A204.1 (cell line): ENCODE data around the gene RAB10.
"Not testable (repeated sequence)": the region's sequence is repeated elsewhere in the genome, so short reads cannot be mapped to it uniquely, and the experiment has no call there.

ENCODE experiments used
- FAIRE-seq: peaks from 2 replicates; lab custom pipeline; 2012; peaks lifted over from hg19 to GRCh38; lab: Jason Lieb, UNC

Gene RAB10

GRCh38 chr2:26161926-26162325 is 128.0 kb downstream of the RAB10 start:
- FAIRE-seq, result no peak

DNA sequence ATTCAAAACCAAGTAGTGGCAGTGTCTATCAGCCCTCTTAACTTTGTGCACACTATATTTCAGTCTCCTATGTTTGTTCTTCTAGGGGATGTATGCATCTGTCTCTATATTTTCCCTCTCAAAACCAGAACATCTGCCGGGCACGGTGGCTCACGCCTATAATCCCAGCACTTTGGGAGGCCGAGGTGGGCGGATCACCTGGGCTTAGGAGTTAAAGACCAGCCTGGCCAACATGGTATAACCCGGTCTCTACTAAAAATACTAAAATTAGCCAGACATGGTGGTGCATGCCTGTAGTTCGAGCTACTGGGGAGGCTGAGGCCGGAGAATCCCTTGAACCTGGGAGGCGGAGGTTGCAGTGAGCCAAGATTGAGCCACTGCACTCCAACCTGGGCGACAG is 129.1 kb downstream of the RAB10 start:
- FAIRE-seq, result no peak

- no peak for FAIRE-seq
These were observed 130.3 kb downstream of the RAB10 start for GRCh38 chr2:26164231-26164630.

DNA sequence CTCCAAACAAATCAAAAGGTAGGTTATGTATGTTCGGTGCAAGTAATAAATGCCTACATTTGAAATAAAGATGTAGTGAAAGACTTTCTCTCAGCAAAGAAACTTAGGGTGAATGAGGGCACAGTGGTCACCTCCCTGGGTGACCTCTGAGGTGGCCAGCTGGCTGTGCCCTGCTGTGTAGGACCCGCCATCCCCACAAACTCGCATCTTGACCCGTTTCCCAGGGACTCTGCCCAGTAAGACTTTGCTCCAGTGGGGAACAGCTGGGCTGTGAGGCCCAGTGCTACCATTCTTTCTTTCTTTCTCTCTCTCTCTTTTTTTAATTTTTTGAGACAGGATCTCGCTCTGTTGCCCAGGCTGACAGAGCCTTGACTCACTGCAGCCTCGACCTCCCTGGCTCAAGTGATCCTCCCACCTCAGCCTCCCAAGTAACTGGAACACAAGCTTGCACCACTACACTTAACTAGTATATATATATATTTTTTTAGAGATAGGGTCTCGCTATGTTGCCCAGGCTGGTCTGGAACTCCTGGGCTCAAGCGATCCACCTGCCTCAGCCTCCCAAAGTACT is 130.8 kb downstream of the RAB10 start:
- FAIRE-seq, result no peak

GRCh38 chr2:26165403-26165802 is 131.5 kb downstream of the RAB10 start:
- FAIRE-seq, result no peak

GRCh38 chr2:26166541-26166940 is 132.7 kb downstream of the RAB10 start:
- not testable (repeated sequence) for FAIRE-seq

DNA sequence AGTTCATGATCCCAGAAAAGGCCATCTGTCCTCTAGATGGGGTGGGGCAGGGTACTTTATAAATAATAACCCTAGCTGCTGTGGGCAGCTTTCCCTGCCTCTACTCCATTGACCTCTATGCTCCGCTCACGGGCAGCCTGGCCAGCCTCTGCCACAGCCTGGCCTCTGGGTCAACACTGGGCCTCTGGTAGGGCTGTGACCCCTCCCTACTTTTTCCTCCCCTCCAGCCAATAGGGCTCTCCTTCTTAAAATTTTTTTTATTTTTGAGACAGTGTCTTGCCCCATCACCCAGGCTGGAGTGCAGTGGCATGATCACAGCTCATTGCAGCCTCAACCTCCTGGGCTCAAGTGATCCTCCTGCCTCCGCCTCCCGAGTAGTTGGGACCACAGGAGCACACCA is 134.9 kb downstream of the RAB10 start:
- no peak for FAIRE-seq

- no peak for FAIRE-seq
These were observed 135.3 kb downstream of the RAB10 start for GRCh38 chr2:26169226-26169625.

DNA sequence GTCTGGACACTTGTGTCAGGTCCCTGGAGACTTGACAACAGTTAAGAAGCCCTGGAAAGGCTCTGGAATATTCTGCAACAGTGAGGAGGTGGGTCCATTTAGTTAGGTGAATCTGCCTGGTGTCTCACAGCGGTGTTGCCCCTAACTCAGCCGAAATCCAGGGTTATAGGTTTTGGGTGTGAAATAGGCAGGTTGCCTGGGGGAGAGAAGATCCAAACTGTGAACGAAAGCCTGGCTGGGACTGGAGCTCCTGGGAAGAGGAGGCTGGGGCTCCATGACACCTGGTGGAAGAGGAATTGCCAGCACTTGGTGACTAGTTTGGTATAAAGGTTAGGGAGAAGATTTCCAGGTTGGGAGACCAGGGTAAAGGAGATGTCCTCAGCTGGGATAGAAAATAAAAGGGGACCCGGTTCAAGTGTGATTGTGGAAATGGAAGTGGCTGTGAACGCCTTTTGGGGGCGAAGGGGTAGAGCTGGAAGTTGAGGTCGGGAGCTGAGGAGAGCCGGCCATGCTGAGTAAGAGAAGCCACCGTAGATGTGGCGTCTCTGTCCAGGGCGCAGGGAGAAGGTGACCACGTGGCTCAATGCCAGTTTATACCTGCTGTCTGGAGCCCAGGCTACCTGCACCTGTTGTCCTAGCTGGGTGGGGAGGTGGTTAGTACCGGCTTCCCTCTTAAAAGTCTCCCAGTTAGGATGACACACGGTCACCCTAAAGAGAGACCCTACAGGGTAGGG is 136.0 kb downstream of the RAB10 start:
- no peak for FAIRE-seq

DNA sequence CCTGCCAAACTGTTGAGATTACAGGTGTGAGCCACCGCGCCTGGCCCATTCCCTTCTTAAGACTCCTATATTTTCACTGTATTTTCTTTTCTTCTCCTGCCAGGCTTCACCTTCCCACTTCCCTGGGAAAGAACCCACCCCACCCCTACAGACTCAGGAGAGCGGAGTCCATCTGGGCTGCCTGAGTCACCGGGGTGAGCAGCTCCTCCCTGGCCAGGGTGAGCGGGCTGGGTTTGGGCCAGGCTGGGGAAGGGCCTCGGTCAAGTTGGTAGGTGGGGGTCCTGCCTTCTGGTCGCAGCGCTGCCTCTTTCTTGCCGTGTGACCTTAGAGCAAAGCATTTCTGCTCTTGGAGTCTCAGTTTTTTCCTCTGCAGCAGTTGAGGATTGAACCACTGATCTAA is 136.9 kb downstream of the RAB10 start:
- no peak for FAIRE-seq

GRCh38 chr2:26172189-26172870 is 138.4 kb downstream of the RAB10 start:
- no peak for FAIRE-seq

- FAIRE-seq, result no peak
These were observed 139.2 kb downstream of the RAB10 start, which contains the start of gene GAREM2 for GRCh38 chr2:26172871-26173775. Gene GAREM2, plus strand, starts transcription at chr2:26173088. Its CDS starts 133 bp downstream, at chr2:26173221.

DNA sequence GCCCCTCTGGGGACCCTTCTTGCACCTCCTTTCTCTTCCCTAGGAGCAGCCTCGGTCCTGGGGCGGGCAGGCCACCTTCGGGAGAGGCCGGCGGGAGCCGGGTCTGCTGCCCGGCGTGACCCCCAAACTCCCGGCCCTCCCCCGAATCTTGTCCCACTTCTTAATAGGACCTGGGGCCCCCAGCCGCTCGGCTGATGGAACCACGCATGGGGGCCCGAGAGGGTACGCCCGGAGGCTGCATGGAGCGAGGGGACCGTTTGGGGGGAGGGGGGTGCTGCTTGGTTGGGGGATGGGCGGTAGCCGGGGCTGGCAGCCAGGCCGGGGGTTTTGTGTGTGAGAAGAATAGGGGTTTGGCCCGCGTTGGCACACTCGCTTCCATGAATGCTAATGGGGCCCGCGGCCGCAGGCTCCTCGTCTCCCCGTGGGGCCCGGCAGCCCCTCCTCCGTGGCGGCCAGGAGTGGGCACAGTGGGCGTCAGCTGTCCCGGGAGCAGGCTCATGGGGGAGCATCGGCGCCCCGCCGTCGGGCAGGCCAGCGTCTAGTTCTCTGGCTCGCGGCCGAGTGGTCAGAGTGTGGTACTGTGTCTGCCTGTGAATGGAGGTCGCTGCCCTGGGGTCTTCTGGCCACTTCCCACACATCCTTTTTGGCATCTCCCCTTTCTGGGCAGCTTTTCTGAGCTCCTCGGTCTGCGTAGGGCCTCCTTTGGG is 140.0 kb downstream of the RAB10 start:
- FAIRE-seq, result no peak

GRCh38 chr2:26174691-26175465 is 141.0 kb downstream of the RAB10 start:
- FAIRE-seq, result no peak

GRCh38 chr2:26175466-26176278 is 141.8 kb downstream of the RAB10 start:
- no peak for FAIRE-seq

GRCh38 chr2:26176279-26176615 is 142.4 kb downstream of the RAB10 start:
- FAIRE-seq, result no peak

DNA sequence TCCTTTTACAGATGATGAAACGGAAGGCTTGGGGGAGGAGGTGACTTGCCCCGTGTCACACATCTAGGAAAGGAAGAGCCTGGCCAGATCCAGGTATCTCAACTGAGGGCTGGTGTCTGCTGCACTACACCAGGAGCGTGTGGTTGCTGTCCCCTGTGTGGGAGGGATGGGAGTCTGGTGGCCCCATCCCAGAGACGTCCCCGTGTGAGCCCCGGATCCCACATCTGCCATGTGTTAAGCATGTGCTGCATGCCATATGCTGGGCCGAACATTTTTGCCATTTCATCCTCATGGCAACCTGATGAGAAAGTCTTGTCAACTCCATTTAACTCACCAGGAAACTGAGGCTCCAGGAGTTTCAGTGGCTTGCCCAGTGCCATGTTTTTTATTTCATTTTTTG is 143.2 kb downstream of the RAB10 start:
- no peak for FAIRE-seq

- FAIRE-seq, result no peak
These were observed 144.4 kb downstream of the RAB10 start for GRCh38 chr2:26178246-26178645.

DNA sequence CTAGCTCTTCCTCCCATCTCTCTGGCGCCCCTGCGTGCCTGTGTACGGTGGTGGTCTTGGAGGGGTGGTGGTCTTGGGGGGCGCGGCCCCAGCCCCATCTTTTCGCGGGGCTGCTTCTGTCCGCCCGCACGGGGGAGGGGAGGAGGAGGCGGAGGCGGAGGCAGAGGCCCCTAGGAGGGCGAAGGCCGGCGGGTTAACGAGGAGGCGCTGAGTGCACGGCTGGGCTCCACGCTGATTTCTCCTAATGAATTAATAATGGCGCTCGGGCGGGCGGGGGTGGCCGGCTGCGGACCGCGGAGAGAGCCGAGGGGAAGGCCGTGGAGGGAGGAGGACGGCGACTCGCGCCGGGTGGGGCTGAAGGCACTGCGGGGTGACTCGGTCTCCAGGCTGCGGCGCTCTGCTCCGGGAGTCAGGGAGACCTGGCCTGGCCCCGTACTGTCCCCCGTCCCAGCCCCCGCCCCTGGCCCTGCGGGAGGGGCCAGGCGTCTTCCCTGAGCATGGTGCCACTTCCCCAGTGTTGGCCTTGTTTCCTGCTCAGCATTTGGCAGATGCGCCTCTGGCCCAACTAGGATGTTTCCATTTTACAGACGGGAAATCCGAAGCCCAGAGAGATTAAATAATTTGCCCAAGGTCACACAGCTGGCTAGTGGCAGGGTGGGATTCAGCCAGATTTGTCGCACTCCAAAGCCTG is 145.0 kb downstream of the RAB10 start:
- no peak for FAIRE-seq

GRCh38 chr2:26179446-26179913 is 145.6 kb downstream of the RAB10 start:
- FAIRE-seq, result no peak
